ENCODE results near the gene CYP2C18.

- TF ChIP-seq CTCF (IDR thresholded peaks at IDR 0.05), result no peak
- no peak for TF ChIP-seq ZFX (IDR thresholded peaks at IDR 0.05; ENCODE audit: borderline replicate concordance)
Observed at GRCh38 chr10:94757916-94758315, 74.4 kb downstream of the CYP2C18 start.

Measured in 22Rv1 (cell line).